Measurements from ENCODE around the gene TMCC3.

The TMCC3 gene

GRCh38 chr12:94690198-94690771 lies 39.9 kb upstream of the TMCC3 start (continued):
- TF ChIP-seq ZBTB8A (tag by site-specific recombination; IDR thresholded peaks at IDR 0.05) (no peak), ZFP41 (tag by site-specific recombination; IDR thresholded peaks at IDR 0.05; ENCODE audit: borderline replicate concordance) (no peak), ZNF350 (tag by site-specific recombination; IDR thresholded peaks at IDR 0.05) (no peak), ZNF843 (tag by site-specific recombination; IDR thresholded peaks at IDR 0.05) (no peak)

- no peak overlapping the region for H3K4me3 ChIP-seq (ENCODE audit: low read depth, low read length)
- CTCF ChIA-PET: interaction anchor here (0.8 kb wide), 1 partner anchor 12 kb away, joined by 4 read pairs; no protein-coding TSS in a partner anchor
- TF ChIP-seq ZBTB6 (tag by site-specific recombination; IDR thresholded peaks at IDR 0.05) (no peak), KLF17 (tag by site-specific recombination; IDR thresholded peaks at IDR 0.05) (no peak), ZNF423 (tag by site-specific recombination; IDR thresholded peaks at IDR 0.05) (no peak), ZNF513 (tag by site-specific recombination; IDR thresholded peaks at IDR 0.05) (no peak), ZNF324 (tag by site-specific recombination; IDR thresholded peaks at IDR 0.05) (no peak), ZNF19 (tag by site-specific recombination; IDR thresholded peaks at IDR 0.05; ENCODE audit: low read depth) (no peak), GFI1B (tag by site-specific recombination; IDR thresholded peaks at IDR 0.05) (no peak), ZNF658 (tag by site-specific recombination; IDR thresholded peaks at IDR 0.05) (no peak)
- POLR2A ChIA-PET: no interaction called here
- no peaks in the 10 kb centered on the region for H3K9me3 ChIP-seq (ENCODE audit: control insufficient read depth, insufficient read depth, low read depth, low read length)
- H3K4me1 ChIP-seq (ENCODE audit: control insufficient read depth, insufficient read depth, low read length): peaks cover 13% of the 10 kb centered on the region
- no peak overlapping the region for H3K27ac ChIP-seq (ENCODE audit: extremely low read depth, low read depth, low read length)
- H3K36me3 ChIP-seq (ENCODE audit: control insufficient read depth in 2 of 2, insufficient read depth in 1 of 2, low read length in 2 of 2): no peaks in the 10 kb centered on the region
Observed at GRCh38 chr12:94689646-94690036, 39.3 kb upstream of the TMCC3 start.

GRCh38 chr12:94689002-94689645 lies 38.8 kb upstream of the TMCC3 start:
- CTCF ChIA-PET: interaction anchor here (0.8 kb wide), 1 partner anchor 12 kb away, joined by 4 read pairs; no protein-coding TSS in a partner anchor
- Histone ChIP-seq H3K27ac (ENCODE audit: extremely low read depth, low read depth, low read length) (no peak overlapping the region), H3K9me3 (ENCODE audit: control insufficient read depth, insufficient read depth, low read depth, low read length) (no peaks in the 10 kb centered on the region), H3K4me1 (ENCODE audit: control insufficient read depth, insufficient read depth, low read length) (peaks cover 13% of the 10 kb centered on the region), H3K4me3 (ENCODE audit: low read depth, low read length) (no peak overlapping the region), H3K36me3 (ENCODE audit: control insufficient read depth in 2 of 2, insufficient read depth in 1 of 2, low read length in 2 of 2) (no peaks in the 10 kb centered on the region)
- no peak for TF ChIP-seq ZNF23 (tag by site-specific recombination; IDR thresholded peaks at IDR 0.05; ENCODE audit: borderline replicate concordance)
- POLR2A ChIA-PET: no interaction called here

GRCh38 chr12:94687891-94688290 lies 37.5 kb upstream of the TMCC3 start:
- TF ChIP-seq KLF16 (tag by site-specific recombination; IDR thresholded peaks at IDR 0.05) (no peak), ZNF548 (tag by site-specific recombination; IDR thresholded peaks at IDR 0.05) (no peak), OVOL3 (tag by site-specific recombination; IDR thresholded peaks at IDR 0.05) (no peak), ZEB2 (tag by site-specific recombination; IDR thresholded peaks at IDR 0.05) (no peak), ZNF514 (tag by site-specific recombination; IDR thresholded peaks at IDR 0.05) (no peak), ZNF791 (tag by site-specific recombination; IDR thresholded peaks at IDR 0.05) (no peak), TSHZ1 (tag by site-specific recombination; IDR thresholded peaks at IDR 0.05; ENCODE audit: borderline replicate concordance) (no peak), AEBP2 (tag by site-specific recombination; IDR thresholded peaks at IDR 0.05; ENCODE audit: borderline replicate concordance) (no peak)
- H3K36me3 ChIP-seq (ENCODE audit: control insufficient read depth in 2 of 2, insufficient read depth in 1 of 2, low read length in 2 of 2): no peaks in the 10 kb centered on the region
- POLR2A ChIA-PET: no interaction called here
- CTCF ChIA-PET: no interaction called here
- no peak overlapping the region for H3K4me3 ChIP-seq (ENCODE audit: low read depth, low read length)
- peaks cover 13% of the 10 kb centered on the region for H3K4me1 ChIP-seq (ENCODE audit: control insufficient read depth, insufficient read depth, low read length)
- H3K27ac ChIP-seq (ENCODE audit: extremely low read depth, low read depth, low read length): no peak overlapping the region
- no peaks in the 10 kb centered on the region for H3K9me3 ChIP-seq (ENCODE audit: control insufficient read depth, insufficient read depth, low read depth, low read length)
